GM19468 (cell line): ENCODE measurements around the gene TMEM229B.
A peak's percentile ranks its signal among the peaks of the same experiment; 100 is the strongest.

Experiments used
- ATAC-seq: cut with Tn5 transposase; IDR thresholded peaks from one replicate; pipeline ENCODE4 v1.9.1; 2021; ENCODE audit warnings: mild to moderate bottlenecking, moderate library complexity, moderate number of reproducible peaks; ENCODE audit not compliant: unreplicated experiment; ENCODE audit errors: extremely low read depth

The TMEM229B gene

GRCh38 chr14:67487937-67488893, at the start of gene TMEM229B:
Gene TMEM229B (minus strand): TSS chr14:67488721. CDS start chr14:67473923, 14,798 bp downstream.
- ATAC-seq, result peak; percentile 79

DNA sequence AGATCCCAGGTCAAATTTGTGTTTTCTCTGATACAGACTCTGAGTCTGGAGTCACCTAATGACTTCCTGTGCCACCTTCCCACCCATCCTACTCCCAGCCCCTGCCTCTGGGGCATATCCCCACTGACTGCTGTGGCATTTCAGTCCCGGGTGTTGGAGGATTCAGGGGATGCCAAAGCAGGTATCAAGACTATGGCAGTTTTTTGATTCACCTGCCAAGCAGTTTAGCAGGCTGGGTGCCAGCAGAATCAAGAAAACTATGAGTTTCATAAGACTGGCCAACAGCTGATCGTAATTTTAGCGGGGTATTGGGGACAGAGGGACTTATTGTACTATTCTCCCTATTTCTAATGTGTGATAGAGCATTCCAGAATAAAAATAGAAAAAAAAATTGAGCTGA, 49.2 kb upstream of the TMEM229B start:
- ATAC-seq, result no peak

GRCh38 chr14:67536087-67536486, 47.6 kb upstream of the TMEM229B start:
- no peak for ATAC-seq

DNA sequence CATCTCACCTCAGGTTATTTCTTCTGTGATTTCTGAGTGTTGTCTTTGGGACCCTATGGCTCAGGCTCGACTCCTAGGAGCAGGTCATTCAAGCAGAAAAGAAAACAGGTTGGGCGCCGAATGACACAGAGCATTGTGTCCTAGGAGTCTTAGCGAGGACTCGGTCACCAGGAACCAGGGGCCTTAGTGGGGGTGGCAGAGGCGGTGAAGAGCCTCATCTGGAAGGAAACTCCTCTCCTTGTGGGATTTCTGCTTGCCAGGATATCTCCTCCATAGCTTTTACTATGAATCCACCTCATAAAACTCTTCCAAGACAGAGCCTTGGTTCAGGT, 45.2 kb upstream of the TMEM229B start:
- no peak for ATAC-seq

GRCh38 chr14:67532998-67533753, 44.7 kb upstream of the TMEM229B start, which contains the start of gene PLEKHH1:
Gene PLEKHH1 (plus strand): TSS chr14:67533290. CDS start chr14:67541868, 8,578 bp downstream.
- no peak for ATAC-seq

GRCh38 chr14:67532606-67532997, 44.1 kb upstream of the TMEM229B start:
- ATAC-seq, result no peak

DNA sequence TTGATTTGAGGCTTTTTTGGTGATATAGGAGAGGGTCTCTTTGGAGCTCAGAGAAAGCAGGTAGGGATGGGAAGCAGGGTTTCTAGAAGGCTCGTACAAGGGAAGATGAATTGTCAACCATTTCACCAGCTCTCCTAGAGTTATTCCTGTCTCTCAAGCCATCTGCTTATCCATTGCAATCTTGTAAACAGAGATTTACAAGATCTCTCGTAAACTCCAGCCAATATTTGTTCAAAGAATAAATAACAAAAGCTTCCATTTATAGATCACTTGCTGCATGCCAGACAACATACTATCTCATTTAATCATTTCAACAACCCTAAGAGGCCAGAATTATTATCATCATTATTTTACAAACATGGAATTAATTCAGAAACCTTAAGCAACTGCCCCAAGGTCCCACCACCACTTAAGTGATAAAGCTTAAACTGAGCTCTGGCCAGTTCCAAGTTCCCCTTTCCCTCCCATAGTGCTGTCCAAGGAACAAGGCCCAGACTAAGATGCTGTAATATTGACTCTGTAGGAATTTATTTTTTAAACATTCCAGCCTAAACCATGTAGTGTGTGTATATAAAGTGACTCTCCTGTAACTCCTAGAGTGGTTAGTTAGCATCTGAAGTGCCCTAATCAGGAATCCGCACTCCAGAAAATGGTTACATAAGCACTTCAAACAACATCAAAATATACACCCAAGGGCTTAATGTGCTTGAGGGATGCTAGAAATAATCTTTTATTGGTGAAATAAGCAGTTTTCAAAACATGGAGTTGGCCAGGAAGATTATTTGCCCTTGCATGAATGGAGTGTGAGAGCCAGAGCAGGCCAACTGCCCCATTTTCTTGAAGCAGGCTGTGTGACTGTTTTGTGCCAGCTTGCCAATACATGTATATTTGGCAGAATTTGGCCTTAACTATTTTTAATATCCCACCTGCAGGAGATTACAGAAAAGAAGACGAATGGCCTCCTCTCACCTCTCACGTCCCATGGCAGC, 41.7 kb upstream of the TMEM229B start:
- ATAC-seq, result no peak

DNA sequence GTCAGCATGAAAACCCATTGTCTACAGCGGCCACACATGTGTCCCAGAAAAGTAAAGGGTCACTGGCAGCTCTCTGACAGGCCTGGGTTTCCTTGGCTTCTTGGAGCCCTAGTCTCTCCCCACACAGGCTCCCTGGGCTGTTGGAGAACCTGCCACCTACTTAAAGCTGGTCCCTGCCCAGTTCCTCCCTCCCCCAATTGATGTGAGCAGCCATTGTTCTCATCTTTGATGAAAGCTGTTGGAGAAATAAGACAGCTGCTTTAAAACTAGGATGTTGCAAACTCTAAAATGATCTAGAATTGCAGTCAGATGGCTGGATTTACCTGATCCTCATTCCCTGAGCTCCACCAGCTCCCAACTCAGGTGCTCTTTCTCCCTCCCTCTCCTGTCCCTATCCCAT, 39.8 kb upstream of the TMEM229B start:
- ATAC-seq, result no peak

DNA sequence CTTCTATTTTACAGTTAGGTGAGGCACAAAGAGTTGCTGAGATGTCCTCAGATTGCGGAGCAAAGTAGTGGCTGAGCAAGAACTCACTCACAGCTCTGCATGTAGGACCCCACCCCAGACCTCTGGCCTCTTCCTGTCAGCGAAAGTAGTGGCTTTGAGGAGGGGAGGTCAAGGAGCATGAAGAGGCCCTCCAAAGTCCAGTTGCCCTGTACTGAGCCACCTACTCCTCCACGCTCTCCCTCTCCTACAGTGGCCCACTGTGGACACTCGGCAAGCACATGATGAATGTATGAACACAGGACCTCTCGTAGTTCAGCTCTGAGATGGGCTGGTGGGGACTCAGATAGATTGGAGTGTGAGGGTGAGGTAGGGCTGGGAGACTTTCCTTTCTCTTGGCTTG, 39.2 kb upstream of the TMEM229B start:
- ATAC-seq, result no peak

GRCh38 chr14:67526676-67527459, 38.3 kb upstream of the TMEM229B start:
- no peak for ATAC-seq

DNA sequence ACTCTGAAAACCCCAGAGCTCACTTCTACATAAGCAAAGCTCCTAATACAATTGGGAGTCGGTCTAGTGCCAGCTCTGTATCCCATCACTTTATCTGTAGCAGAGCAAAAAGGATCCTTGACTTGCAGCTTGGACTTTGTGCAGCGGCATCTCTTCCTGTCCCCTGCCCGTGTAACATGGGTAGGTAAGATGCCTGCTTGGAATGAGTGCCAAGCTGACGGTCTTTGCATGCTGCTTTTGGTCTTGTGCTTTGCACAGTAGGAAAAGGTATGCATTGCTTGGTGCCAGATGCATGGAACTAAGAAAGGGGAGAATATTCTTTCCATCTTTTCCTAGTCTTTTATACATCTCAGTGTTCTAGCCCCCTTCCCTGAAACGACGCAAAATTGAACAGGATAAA, 37.7 kb upstream of the TMEM229B start:
- no peak for ATAC-seq

- ATAC-seq, result no peak
Measured at GRCh38 chr14:67525389-67525788, 36.9 kb upstream of the TMEM229B start.

DNA sequence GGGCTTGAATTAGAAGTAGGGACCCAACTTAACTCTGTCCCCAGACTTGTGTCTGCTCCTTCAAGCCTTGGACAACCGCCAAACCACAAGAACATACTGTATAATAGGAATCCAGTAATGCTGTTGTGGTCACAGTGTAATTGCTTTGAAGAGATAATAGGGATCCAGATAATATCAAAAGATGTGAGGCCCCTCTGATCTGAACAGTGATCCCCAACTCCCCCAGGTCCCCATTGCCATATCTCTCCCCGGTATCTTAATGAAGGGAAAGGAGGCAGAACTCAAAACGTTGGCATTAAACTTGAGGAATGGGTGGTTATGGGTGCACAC, 36.1 kb upstream of the TMEM229B start:
- no peak for ATAC-seq

DNA sequence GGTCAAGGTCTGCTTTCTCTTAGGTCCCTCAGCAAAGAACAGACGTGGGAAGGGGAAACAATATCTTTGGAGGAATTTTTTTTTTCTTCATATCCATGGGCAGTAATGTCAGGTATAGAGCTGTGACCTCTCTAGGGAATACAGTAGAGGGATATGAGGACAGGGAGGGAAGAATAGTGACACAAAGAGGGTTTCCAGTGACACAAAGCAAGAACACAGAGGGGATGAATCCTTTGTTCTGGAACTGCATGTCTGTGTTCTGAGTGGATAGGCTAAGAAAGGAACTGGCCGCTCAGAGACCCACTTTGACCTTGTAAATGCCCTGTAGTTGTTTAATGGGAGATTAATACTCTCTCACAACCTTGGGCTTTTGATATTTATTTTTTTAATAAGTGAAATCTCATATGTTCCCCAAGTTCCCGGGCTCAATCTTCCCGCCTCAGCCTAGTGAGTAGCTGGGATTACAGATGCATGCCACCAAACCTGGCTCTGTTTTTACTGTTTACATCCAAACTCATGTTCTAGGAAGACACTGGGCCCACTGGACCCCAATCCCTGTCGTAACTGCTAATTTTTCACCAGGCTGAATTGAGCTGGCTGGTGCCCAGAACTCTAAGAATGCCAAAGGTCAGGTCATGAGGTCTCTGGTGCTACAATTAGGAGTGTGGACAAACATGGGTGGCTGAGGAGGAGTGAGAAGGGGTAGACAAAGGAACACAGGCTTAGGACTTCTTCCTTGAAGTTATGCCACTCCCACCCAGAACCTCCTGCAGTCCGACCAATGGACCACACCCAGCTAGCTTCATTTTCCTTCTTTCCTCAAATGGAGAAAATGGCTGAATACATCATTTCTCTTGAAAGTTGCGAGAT, 35.5 kb upstream of the TMEM229B start:
- ATAC-seq, result no peak

GRCh38 chr14:67522270-67522669, 33.7 kb upstream of the TMEM229B start:
- no peak for ATAC-seq

GRCh38 chr14:67520482-67520881, 32.0 kb upstream of the TMEM229B start:
- no peak for ATAC-seq

GRCh38 chr14:67519406-67519805, 30.9 kb upstream of the TMEM229B start:
- ATAC-seq, result no peak

DNA sequence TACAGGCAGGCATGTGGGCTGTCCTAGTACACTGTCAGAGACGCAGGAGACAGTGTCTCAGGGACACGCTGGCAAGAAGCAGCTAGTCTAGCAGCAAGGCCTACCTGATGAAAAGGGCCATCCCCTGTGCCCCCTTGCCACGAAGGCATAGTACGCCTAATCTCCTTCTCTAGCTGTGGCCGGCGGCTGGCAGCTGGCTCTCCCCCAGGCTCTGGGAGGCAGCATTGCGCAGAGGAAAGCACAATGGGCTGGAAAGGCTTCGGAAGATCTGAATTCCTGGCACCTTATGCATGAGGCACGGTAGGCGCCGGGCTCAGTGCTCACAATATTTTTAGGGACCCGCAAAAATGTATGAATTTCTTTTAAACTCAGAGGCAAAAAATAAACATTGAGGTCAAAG, 28.6 kb upstream of the TMEM229B start:
- no peak for ATAC-seq

GRCh38 chr14:67516676-67517075, 28.2 kb upstream of the TMEM229B start:
- ATAC-seq, result no peak
